ENCODE results near the gene MYO15A.

The MYO15A gene

GRCh38 chr17:18138065-18138749, 29.7 kb downstream of the MYO15A start:
- DNase-seq = no peak

GRCh38 chr17:18139092-18139491, 30.5 kb downstream of the MYO15A start:
- DNase-seq = no peak

- no peak for DNase-seq
Measured at GRCh38 chr17:18139498-18139897, 30.9 kb downstream of the MYO15A start.

GRCh38 chr17:18139949-18140348, 31.4 kb downstream of the MYO15A start:
- DNase-seq = no peak

GRCh38 chr17:18140648-18141047, 32.1 kb downstream of the MYO15A start:
- no peak for DNase-seq

GRCh38 chr17:18141210-18141803, 32.8 kb downstream of the MYO15A start:
- DNase-seq = peak; percentile 13 to 29

GRCh38 chr17:18142417-18142816, 33.9 kb downstream of the MYO15A start:
- no peak for DNase-seq

GRCh38 chr17:18143044-18143936, 34.7 kb downstream of the MYO15A start:
- DNase-seq = no peak

GRCh38 chr17:18144261-18144660, 35.7 kb downstream of the MYO15A start:
- DNase-seq = no peak

GRCh38 chr17:18144855-18145254, 36.3 kb downstream of the MYO15A start:
- no peak for DNase-seq

- DNase-seq = no peak
Measured at GRCh38 chr17:18145811-18146210, 37.3 kb downstream of the MYO15A start.

- DNase-seq = no peak
Measured at GRCh38 chr17:18146259-18146658, 37.7 kb downstream of the MYO15A start.

GRCh38 chr17:18146980-18147379, 38.4 kb downstream of the MYO15A start:
- DNase-seq = no peak

GRCh38 chr17:18148586-18148985, 40.0 kb downstream of the MYO15A start:
- no peak for DNase-seq

GRCh38 chr17:18151290-18151689, 42.7 kb downstream of the MYO15A start:
- no peak for DNase-seq

GRCh38 chr17:18155179-18155578, 46.6 kb downstream of the MYO15A start:
- no peak for DNase-seq

GRCh38 chr17:18156171-18156975, 47.8 kb downstream of the MYO15A start:
- no peak for DNase-seq

GRCh38 chr17:18156976-18157280, 48.4 kb downstream of the MYO15A start:
- DNase-seq = no peak

- no peak for DNase-seq
Measured at GRCh38 chr17:18157354-18157985, 48.9 kb downstream of the MYO15A start.

- peak; percentile 53 to 55 for DNase-seq
Measured at GRCh38 chr17:18158022-18158600, 49.6 kb downstream of the MYO15A start.

GRCh38 chr17:18159551-18160120, 51.1 kb downstream of the MYO15A start:
- DNase-seq = no peak

All from NCI-H2081 (cell line).